CD4-positive, alpha-beta T cell treated with Interleukin-12 subunit alpha and Interleukin-12 subunit beta, for 1 hour (primary cell): Measurements from ENCODE around the gene SND1.

ENCODE experiments used
- DNase-seq: peaks from one replicate; pipeline ENCODE4 v3.0.0-alpha.2; 2020

Gene SND1

DNA sequence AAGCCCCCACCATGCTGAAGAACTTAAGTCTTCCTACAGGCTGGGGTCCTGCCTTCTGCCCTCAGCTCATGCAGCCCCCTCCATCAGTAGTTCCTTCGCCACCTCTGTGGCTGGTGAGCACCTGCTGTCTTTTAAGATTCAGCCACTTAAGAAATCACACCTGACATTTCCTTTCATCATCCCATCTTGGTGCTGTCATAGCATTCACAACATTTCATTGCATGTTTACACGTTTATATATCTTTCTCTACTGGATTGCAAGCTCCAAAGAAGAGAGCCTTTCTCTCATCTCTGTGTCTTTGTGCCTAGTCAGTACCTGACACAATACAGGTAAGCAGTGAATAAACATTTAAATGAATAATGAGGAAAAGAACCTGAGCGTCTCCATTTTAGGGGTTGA is 38.3 kb downstream of the SND1 start:
- no peak for DNase-seq

DNA sequence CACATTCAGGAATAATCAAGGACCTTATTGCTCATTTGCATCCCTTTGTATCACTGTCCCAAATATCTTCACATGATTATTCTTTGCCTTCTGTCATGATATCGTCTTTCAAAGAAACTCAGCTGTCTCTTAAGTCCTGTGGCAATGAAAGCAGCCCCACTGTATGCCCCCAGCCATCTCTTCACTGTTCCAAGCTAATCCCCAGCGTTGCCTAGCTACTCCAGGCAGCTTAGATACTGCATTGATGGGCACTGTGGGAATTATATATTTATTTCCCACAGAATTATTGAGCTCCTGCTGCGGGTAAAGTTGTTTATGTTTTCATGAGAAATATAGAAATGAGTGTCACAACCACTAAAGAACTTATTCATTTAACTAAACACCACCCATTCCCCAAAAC is 38.8 kb downstream of the SND1 start:
- DNase-seq = no peak

DNA sequence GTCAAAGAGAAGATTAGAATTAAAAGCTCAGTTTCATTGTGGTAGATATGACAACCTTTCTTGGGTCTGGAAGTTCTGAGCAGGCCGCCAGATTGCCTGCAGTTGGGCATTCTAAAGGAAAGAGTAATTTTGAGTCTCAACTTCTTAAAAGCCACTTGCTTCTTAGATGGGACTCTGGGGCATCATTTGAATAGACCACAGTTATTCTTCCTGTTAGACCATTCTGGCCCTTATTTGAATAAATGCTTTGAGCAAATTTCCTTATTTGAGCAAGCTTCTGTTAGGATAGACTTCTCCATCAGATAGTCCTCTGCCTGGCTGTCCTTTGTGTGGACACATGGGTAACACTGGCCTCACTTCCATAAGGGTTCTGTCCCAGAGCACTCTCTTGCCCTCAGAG is 40.2 kb downstream of the SND1 start:
- no peak for DNase-seq

DNA sequence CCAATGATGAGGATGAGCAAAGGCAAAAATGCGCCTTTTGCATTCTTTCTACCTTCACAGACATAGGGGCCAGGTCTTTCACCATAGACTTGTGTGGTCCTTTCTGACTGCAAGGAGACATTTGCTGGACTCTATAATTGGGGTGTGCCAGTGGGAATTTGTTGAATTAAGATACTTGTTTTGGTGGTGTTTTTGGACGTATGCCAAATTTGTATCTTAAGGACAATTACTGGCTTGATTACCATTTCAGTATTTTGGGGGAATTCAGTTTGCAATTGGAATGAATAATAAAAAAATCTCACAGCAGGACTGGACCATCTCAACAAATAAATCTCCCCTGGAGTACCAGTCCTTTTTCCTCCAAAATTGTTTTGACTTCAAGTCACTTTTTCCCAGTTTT is 47.9 kb downstream of the SND1 start:
- no peak for DNase-seq

DNA sequence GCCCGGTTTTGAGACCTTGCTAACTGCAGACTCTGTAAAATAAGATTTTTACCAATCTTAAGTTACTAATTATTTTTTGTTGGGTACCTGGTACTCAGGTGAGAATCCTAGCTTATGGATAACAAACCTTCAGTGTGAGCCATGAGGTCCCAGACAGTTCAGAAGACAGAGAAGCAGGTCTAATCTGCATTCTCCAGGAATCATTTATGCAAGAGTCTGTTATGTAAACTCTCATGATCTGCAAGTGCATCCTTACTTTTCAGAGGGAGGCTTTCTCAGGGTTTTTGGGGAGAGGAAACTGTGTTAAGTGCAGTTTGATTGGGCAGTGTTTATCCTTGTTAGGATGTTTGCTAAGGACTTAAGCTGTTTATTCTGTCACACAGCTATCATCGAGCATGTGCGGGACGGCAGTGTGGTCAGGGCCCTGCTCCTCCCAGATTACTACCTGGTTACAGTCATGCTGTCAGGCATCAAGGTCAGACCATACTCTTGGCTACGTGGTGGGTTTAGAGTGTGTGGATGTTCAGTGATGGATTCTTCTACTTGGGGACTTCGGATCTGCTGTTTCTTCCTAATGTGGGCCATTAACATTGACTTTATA is 50.2 kb downstream of the SND1 start:
- no peak for DNase-seq

DNA sequence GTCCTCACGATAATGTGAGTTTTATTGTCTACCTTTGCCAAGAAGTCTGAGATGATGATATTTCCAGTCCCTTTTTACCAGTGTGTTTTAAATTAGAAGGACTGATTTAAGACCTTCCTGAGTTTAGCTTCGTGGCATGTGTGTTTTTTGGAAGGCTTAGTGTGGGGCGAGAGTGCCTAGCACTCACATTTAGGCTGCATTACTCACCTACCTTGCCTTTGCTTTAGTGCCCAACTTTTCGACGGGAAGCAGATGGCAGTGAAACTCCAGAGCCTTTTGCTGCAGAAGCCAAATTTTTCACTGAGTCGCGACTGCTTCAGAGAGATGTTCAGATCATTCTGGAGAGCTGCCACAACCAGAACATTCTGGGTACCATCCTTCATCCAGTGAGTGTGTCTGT is 50.9 kb downstream of the SND1 start:
- DNase-seq = no peak

DNA sequence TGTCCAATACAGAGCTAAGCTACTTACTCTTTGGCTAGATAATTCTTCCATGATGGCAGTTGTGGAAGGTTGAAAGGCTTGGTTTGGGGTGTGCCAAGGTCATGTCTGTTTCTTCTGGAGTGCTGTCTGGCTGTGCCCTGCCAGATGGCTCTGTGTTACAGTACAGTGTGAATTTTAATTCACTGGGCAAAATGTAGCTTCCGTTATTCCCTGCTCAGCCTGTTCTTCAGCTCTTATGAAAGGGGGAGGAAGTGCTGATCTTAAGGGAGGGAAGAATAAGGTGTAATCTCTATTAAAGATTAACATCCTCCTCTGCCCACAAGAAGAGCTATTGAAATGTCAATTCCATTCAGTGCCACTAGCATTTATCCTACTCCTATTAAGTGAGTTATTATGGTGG is 52.2 kb downstream of the SND1 start:
- DNase-seq = no peak

DNA sequence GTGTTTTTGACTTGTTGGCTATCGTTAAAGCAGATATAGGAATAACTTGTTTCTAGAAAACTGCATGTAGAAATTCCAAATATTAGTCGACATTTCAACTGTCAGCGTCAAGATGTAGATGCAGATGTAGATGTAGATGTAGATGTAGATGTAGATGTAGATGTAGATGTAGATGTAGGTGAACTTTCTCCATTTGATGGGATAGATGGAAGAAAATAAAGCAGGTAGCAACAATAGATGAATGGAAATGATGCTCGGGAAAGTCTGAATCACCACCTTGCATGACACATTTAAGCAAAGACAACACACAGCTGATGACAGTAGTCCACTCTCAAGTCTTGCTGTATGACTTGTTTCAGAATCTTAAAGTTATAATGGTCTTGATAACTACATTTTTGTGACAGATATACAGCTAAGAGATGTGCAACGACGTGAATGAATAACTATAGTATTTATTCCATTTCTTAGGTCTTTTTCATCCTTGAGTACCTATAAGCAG is 53.5 kb downstream of the SND1 start:
- DNase-seq = no peak

DNA sequence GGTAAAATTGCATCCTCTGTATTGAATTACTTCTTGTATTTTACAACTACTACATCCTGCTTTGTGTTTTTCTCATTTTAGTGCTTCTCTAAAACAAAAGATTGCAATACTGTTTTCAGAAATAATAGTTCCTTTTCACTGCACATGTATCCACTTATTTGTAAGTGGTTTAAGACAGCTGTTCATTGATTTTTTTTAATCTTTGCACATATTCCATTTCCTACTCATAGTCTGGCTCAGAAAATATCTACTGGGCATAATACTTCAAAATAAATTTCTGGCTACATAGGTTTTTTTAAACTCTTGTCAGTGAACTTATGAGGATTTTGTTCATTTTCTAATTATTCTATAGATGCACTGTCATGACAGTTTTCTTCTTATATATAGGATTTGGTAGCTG is 54.8 kb downstream of the SND1 start:
- DNase-seq = no peak

DNA sequence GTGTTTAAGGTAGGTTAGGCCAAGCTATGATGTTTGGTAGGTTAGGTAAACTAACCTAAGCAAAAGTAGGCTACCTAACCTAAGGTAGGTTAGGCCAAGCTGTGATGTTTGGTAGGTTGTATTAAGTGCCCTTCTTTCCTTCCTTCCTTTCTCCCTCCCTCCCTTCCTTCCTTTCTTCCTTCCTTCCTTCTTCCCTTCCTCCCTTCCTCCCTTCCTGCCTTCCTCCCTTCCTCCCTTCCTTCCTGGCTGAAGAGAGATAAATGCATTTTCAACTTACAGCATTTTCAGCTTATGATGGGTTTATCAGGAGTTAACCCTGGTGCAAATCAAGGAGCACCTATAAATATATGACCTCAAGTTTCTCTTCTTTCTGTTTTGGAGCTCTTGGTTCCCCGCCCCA is 56.2 kb downstream of the SND1 start:
- DNase-seq = no peak

DNA sequence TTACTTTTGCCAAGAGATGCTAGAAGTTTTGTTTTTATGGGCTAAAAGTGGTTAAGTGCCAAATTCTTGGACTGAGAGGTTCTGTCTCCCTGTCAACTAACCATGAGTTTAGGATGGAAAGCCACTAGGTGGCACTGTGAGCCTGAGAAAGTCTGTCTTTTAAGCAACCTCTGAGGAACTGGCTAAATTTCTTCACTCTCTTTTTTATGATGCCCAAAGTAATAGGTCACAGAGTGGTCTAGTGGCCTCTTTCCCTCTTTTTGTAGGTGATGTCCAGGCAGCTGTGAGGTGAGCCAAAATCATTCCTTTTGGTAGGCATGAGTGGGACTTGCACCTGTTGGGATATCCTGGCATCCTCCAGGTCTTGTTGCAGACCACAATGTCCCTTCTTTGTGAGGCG is 56.8 kb downstream of the SND1 start:
- peak; percentile 75 for DNase-seq

DNA sequence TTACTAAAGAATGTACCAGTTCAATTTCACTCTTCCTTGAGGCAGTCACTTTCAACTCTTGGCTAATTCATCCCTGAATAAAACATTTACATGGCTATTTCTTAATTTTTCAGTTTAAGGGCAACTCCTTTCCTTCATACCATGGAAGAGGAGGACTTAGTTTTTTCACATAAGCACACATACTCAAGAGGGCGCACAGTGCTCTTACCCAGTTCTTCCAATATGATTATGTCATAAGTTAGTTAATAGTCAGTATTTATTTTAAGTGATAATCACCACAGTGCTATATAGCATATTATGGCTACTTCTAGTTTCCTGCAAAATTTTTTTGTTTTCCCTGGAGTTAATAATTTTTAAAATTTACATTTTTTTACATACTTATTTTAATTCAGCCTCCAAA is 58.6 kb downstream of the SND1 start:
- no peak for DNase-seq

DNA sequence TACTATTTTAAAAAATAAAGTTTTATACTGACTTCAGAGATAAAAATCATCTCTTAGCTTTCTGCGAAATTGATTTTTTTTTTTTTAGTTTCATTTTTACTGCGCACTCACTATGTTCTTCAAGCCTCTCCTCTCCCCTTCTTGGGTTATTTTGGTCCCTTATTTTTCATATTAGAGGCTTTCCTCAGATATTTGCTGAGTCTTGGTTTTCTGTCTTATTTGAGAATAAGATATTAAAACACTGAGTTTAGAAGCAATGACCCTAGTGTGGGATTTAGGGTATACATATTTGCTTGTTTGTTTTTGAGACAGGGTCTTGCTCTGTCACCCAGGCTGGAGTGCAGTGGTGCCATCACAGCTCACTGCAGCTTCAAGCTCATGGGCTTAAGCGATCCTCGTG is 59.9 kb downstream of the SND1 start:
- no peak for DNase-seq

DNA sequence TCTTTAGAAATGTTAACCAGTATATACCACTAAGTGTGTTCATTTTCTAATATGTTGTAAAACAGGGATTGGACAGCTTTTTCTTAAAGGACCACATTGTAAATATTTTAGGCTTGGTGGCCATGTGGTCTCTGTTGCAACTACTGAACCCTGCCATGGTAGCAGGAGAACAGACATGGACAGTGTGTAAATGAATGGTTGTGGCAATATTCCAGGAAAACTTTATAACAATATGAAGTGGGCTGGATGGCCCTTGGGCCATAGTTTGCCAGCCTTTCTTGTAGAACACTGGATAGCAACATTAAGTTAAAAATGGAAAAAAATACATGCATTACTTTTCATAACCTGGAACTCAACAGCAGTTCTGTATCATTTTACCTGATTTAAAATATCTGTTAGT is 61.0 kb downstream of the SND1 start:
- no peak for DNase-seq

DNA sequence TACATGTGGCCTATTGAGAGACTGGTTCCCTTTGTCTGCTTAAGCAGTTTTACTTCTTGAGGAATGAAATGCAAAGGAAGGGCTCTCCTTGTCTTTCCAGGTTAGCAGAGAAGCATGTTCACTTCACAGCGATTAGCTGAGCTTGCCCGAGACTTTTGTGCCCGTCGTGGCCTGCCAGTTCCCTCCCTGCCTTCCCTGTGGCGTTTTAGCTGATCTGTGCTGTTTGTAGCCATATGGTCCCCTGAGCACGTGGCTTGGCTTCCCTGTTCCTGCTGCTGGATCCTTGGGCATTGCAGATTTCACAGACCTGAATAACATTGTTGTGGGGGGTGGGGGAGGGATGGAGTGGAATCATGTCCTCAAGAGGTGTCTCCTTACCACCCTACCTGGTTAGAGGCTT is 61.8 kb downstream of the SND1 start:
- no peak for DNase-seq

DNA sequence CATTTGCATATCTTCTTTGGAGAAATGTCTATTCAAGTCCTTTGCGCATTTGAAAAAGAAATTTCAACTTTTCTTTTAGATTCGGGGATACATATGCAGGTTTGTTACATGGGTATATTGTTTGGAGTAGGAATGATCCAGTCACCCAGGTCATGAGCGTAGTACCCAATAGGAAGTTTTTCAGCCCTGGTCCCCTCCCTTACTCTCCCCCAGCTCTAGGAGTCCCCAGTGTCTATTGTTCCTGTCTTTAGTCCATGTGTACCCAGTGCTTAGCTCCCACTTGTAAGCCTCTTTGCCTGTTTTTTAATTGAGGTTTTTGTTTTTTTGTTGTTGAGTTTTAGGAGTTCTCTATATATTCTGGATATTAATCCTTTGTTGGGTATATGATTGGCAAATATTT is 63.3 kb downstream of the SND1 start:
- DNase-seq = no peak

DNA sequence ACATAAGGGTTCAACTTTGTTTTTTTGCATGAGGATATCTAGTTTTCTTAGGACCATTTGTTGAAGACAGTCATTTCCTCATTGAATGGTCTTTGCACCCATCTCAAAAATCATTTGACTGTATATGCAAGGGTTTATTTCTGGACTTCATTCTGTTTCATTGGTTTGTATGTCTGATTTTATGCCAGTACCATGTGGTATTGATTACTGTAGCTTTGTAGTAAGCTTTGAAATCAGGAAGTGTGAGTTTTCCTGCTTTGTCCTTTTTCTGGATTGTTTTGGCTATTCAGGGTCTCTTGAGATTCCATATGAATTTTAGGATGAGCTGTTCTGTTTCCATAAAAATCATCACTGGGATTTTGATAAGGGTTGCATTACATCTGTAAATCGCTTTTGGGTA is 63.9 kb downstream of the SND1 start:
- DNase-seq = no peak

DNA sequence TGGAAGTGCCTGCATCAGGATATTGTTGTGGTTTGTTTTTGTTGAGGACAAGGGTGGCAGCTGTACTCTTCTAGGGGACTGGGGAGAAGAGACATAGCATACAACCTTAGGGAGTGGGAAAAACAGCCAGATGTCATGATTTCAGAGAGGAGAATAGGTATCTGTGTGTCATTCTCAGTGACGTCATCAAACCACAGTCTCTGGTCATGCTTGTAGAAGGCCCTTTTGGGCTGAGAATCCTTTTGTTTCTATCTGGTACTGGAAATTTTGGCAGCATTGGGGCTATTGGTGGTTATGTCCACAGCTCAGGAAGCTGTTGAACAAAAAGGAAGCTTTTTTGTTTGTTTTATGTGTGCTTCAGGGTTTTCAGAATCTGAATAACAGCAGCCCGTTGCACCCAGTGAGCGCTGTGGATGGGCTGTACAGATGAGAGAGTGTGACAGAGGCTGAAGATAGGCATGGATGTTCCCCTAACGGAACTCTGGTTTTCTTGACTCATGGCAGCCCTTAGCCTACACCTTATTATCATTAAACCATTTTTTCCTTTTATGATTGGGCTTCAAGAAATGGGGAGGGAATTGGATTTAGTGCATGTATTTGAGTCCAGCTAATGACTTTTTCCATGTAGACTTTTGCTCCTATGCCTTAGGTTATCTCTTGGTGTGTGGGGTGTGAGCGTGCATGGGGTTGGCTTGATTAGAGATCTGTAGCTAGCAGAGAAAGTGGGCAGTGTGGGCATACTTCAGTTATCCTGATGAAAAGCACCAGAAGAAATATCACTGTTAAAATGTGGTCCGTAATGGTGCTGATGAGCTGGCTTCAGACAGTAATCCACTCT is 65.7 kb downstream of the SND1 start:
- no peak for DNase-seq

DNA sequence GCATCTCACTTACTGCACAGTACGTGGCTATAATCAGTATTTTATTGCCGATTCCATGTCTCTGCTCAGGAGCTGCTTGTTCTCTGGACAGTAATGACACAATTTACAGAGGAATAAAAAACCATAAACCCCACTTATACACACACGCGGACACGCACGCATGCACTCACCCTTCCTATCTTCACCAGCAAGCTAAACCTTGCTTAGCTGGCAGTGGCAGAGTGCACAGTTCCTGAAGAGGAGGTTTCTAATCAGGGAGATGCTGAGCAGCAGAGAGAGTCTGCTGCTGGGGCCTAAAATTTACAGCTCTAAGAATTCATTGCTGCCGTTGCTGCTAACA is 66.3 kb downstream of the SND1 start:
- no peak for DNase-seq

DNA sequence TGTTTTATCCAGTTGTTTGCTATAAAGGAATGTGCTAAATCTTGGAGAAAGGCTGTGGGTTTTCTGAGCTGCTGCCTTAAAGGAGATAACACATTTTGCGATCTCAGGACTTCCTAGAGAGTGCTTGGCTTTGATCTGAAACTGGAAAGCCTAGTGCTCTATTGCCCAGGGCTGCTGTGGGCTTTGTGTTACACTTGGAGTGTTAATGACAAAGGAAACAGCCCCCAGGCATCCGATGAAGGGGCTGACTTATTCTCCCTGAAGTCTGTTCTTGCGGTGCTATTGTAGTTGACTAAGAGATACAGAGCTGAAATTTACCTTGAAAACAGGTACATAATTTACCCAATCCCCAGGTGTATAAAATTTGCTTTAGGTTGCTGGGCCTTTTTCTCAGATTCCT is 74.5 kb downstream of the SND1 start:
- DNase-seq = no peak

DNA sequence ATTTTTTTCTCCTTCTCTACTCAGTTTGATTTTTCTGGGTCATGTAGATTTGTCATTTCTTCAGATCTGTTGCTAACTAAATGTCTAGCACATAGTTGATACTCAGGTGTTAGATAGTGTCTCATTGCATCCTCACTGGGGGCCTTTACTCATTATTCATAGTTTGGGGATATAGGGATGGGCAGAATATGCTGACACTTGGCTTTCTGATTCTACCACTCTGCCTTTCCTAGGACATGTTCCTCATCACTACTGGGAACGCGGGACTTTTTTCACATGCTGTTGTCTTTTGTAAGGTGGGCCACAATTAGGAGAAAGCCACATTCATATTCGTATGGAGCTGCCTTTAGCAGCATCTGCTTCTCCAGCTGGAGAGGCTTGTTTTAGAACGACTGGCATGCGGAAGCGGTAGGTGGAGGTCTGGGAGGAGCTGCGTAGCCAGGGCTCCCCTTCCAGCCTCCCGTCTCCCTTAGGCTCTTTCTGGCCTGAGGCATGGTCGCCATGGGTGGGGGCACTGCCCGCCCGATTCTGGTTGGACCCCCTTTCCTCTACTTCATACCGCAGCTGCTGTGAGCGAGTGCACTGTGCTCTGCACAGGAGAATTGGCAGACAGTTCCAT is 78.8 kb downstream of the SND1 start:
- DNase-seq = no peak

DNA sequence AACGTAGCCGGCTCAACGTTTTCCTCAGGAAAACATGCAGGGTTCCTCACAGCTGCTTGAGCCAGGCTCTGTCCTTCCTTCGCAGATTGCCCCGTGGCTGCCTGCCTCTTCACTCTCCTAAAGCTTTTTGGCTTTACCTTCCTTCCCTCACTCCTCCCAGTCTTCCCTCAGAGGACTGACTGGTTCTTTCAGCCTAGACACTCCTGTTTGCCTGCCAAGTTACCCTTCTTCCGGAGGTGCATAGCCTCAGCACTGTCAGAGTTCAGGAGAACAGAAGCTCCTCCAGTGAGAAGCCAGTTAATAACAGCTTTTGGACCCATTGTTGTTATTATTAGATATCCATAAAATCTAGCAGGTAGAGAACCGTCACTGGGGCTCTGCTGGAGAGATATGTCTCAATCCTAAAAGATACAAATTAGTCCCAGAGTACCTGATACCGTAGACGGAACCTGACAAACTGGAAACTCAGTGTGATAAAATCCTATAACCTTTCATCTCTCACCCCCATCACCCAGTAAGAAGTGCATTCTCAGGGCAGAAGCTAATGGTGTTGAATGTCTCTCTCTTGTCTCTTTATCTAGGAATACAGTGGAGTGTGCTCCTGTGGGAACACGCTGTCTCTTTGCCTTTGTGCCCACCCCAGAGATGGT is 79.6 kb downstream of the SND1 start:
- DNase-seq = no peak

DNA sequence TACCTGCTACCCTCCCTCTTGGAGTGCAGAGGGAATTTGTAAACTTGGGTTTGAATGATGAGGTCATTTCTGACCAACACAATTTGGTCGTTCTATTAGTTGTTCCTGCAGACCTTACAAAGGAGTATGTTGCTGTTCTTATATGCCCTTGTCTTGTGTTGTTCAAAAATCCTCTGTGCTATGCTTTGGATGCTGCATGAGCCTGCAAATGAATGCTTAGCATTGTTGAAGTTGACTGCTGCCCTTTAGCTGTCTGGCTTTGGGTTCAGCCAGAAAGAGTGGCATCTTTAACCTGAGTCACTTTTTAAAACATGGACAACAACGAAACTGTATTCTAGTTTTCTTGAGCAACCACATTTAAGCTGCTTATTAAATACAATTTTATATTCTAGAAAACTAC is 80.3 kb downstream of the SND1 start:
- DNase-seq = no peak

DNA sequence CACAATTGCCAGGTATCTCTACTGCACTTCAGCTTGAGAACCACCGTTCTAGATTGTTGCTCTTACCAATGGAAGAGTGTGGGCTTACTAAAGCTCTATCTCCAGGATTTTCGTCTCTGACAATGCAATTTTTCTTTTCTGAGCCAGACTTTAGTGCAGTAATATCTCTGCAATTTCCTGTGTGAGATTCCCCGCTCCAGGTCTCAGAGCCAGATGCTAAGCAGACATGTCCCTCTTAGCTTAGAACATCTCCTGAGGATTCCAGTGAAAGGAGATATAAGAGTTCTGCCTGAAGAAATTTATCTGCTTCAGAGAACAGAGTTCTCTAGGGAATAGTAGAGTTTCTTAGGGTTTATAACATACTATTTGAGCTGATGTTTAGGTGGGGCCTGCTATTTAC is 82.0 kb downstream of the SND1 start:
- DNase-seq = no peak
